ENCODE results near the gene ZNF200.
"Not testable (repeated sequence)": the region's sequence is repeated elsewhere in the genome, so short reads cannot be mapped to it uniquely, and the experiment has no call there.

The ZNF200 gene

DNA sequence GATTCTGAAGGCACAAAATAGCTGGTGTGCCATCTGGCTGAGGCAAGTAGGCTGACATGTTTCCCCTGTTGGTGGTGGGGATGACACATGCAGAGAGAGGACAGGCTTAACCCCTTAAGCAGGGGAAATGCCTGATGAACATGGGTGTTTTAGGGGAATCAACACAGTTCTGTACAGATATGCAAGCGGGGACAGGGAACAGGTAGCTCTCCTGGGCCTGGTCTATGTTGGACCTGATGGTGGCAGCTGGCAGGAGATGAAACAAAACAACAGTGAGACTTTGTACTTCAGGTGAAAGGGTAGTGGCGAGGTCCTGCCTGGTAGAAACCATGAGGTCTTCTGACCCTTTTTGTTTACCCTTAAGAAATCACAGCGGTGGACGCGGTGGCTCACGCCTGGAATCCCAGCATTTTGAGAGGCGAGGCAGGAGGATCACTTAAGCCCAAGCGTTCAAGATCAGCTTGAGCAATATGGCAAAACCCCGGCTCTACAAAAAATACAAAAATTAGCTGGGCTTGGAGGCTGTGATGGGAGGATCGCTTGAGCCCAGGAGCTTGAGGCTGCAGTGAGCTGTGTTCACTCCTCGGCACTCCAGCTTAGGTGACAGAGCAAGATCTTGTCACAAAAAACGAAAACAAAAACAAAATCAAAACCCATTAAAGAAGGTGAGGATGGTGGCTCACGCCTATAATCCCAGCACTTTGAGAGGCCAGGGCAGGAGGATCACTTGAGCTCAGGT lies 36.5 kb downstream of the ZNF200 start:
- no peak for ATAC-seq

DNA sequence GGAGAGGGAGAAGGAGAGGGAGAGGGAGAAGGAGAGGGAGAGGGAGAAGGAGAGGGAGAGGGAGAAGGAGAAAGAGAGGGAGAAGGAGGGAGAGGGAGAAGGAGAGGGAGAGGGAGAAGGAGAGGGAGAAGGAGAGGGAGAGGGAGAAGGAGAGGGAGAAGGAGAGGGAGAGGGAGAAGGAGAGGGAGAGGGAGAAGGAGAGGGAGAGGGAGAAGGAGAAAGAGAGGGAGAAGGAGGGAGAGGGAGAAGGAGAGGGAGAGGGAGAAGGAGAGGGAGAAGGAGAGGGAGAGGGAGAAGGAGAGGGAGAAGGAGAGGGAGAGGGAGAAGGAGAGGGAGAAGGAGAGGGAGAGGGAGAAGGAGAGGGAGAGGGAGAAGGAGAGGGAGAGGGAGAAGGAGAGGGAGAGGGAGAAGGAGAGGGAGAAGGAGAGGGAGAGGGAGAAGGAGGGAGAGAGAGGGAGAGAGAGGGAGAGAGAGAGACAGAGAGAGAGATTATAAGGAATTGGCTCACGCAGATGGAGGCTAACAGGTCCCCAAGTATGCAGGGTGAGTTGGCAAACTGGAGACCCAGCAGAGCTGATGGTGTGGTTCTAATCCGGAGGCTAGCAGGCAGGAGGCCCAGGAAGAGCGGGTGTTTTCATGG lies 37.1 kb downstream of the ZNF200 start:
- not testable (repeated sequence) for ATAC-seq

DNA sequence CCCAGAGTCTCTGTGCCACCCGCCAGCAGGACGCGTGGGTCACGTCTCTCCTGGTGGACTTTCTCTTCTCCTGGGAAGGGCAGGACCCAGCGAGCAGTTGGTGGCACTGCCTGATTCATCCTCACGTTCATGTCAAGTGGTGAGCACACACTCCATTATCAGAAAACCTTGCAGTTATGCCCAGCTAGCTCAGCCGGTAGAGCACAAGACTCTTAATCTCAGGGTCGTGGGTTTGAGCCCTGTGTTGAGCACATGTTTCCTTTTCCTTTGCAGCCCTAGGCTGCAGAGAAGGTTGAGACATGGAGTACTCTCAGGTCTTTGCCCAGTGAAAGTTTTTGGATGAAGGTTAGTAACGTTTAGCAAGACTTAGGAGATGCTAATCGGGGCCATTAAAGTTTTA lies 39.0 kb downstream of the ZNF200 start:
- ATAC-seq, result no peak

DNA sequence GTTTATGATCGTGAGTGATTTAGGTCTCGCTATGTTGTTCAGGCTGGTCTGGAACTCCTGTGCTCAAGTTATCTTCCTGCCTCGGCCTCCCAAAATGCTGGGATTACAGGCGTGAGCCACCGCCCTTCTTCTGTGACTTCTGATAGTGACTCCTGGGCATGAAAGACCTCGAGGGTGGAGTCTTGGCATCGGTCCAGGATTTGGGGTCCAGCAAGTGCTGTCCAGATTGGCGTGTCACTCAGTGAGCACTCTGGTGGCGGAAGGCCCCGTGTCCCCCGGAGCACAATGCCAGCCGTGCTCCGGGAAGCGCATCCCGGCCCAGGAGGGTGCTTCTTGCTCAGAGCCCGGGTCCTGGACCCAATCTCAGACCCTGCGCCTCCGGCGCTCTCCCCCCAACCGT lies 40.2 kb downstream of the ZNF200 start:
- ATAC-seq, result no peak

DNA sequence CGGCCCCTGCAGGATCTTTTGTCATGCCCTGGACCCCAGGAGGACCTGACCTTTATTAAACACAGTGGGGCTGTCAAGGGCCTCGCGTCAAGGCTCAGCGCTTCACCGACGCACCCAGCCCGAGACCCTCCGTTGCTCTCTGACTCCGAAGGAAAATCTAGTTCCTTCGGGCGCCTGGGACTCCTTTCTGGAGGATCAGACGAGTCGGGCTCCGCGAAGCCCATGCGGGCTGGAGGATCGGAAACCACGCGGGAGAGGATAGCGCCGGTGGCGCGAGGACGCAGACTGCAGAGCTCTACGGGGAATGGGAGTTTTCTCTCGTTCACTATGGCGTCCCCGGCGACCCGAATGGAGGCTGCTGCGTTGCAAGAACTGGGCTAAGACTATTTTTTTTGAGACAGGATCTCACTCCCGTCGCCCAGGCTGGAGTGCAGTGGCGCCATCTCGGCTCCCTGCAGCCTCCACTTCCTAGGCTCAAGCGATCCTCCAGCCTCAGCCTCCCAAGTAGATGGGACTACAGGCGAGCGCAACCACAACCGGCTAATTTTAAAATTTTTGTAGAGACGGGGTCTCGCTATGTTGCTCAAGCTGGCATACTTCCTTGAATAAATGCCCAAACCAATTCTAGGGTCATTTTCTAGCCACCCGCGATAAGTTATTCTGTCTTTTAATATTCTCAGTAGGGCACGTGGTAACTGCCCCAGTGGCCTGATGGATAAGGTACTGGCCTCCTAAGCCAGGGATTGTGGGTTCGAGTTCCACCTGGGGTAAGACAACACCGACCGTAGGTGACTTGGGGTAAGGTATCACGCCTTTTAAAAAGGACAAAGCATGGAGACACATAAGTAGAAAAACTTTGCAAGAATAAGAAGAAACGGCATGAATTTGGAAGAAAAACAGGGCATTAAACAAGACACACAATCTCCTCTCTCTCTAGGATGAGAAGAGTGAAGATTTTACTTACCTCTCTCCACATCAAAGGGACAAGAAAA lies 41.4 kb downstream of the ZNF200 start:
- ATAC-seq, result no peak

DNA sequence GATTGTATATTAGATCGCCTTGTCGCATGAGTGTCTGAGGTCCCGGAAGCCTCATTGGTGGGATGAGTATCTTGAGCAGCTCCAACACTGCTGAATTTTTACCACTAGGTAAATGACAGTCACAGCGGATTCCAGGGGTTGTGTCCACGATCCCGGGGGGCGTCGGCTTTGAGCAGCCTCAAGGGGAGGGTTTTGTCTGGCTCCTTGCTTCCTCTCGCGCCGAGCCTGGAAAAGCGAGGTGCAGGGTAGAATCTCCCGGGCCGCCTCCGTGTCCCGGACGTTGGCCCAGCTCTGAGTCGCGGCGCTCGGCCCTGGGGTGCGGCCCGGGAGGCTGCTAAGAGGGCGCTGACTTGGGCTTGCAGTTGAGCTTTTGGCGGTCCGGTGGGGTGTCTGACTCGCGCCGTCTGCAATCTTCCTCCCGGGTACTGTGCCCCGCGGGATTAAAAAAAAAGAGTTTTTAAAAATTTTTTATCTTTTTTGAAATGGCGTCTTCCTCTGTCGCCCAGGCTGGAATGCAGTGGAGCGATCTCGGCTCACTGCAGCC lies 42.4 kb downstream of the ZNF200 start:
- ATAC-seq, result no peak

DNA sequence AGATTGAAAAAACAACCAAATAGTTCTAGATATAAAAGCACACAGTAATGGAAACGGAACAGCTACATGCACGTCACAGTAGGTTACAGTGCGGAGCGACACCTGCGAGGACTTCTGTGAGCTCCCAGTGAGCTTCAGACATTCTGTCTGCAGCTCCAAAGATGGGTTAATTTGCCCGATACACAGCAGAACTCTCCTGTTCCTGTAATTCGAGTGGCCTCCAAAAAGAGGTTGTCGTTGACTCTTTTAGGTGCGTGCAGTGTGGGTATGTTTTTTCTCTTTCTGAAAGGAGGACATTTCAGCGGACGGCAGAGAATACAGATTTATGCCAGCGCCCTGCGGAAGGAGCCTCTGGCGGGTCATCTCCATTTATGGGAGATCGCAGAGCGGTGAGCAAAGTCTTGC lies 44.0 kb downstream of the ZNF200 start:
- no peak for ATAC-seq

DNA sequence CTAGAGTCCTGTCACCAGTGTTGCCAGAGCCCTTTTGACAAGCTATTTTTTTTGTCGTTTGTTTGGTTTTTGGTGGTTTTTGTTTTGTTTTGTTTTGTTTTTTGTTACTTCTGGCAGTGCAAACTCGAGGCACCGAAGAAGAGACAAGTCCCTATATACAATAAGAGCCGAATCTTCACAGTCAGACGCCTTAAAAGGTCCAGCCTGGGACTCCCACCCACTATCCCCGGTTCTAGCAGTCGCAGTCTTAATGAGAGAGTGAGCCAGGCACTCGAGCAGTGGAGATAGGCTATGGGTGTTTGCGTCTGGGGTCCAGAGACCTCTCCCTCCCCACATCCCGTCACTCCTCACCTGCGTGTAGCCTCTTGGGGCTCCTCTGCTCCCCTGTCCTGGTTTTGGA lies 45.1 kb downstream of the ZNF200 start:
- ATAC-seq, result no peak

DNA sequence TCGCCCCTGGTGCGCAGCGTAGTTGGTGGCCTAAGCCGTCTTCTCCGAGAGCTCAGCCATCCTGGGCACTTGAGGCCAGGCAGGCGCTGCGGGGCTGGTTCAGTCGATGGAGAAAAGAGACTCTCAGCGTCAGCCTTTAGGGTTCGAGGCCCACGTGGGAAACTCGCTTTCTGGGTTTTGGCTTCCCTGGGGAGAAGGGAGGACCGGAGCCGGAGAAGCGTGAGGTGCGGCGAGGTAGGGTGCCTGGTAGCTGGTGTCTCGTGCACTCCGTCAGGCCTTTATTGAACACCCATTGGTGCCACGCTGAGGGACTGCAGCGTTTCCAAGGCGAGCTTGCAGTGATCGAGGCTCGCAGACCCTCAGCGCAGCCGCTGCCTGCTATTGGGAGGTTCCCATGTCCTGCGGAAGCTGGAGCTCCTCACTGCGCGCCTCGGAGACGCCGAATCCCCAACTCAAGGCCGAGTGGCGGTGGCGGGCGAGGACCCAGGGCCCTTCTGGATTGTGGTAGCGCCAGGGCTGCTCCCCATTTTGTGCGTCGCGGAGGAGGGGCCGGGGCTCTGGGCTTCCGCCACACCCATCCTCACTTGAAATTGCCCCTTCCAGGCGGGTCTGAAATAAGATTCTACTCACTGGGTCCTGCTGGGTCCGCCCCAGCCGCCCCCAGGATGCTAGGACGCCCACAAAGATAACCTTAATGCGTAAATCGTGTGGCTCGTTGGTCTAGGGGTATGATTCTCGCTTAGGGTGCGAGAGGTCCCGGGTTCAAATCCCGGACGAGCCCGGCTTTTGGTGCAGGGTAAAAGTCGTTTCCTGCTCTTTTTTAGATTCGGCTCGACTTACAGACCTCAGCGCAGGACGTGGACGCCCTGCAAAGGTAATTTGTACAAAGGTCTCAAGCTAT lies 45.8 kb downstream of the ZNF200 start:
- ATAC-seq, result peak; percentile 17 to 37

DNA sequence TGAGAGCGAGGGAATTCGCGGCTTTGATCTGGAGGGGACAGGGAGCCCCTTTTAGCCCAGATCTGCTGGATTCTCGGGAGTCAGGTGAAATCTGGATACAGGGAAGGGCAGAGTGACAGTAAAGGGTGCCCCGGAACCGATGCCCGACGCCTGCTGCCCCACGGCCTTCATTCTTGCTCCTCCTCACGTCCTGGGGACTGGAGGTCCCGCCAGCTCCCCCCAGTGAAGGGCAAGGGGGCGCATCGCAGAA lies 46.4 kb downstream of the ZNF200 start:
- no peak for ATAC-seq

DNA sequence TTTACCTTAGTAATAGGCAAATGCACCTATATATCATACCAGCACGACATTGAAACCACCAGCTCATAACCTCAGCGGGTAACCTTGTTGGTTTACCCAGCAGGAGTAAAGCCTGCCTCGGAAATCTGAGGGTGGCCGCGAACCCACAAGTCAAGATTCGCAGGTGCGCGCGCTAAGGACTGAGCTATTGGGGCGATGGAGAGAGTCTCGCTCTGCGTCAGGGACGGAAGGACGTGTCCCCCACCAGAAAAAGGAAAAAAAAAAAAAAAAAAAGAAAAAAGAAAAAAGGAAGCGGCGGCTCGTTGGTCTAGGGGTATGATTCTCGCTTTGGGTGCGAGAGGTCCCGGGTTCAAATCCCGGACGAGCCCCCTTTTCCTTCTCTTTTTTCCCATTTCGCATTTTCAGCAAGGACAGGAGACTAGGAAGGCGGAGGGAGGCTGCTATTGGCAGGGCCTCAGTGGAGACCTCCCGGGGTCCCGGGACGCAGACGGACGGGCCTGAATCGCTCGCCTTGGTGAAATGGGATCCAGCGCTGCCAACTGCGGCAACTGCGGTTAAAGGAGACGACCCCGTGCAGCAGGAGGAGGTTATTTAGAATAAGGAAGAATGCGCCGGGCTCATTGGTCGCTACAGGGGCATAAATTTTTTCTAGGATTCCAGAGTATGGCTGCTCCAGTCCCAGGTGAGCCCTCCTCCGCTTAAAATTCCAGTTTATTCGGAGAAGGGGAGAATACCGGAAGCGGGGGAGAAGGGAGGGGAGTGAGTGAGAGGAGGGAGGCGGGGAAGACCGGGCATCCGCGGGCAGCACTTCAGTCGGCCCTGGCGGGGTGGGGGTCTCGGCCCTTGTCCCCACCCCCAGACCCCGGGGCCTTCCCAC lies 46.9 kb downstream of the ZNF200 start, which contains the start of gene OR1F1:
Gene OR1F1 (plus strand): TSS at position 407 of the 877 bp plus-strand sequence.
- peak; percentile 77 for ATAC-seq

DNA sequence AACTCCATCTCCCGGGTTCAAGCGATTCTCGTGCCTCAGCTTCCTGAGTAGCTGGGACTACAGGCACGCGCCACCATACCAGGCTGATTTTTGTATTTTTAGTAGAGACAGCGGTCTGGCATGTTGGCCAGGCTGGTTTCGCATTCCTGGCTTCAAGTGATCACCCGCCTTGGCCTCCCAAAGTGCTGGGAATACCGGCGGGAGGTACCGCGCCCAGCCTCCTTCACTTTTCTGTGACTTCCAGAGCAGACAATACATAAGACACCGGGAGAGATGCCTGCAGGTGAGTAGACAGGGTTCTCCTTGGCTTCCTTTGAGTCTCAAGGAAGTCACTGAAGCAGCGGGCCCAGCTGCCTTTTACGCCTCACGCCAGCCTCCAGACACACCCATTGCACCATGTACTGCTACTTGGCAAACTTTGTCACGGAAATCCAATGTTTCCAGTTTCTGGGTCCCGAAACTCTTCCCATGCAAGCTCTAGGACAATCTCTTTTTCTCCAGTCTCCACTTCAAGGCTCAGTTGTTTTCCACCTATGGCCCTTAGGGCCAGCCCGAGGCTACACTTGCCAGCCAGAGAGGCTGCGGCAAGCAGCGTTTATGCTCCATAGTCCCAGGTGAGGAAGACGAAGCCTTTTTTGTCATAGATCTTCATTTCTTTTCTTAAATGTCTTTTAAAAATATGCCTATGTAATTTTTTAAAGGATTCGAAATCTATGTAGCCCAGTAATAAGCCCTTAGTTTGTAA lies 47.8 kb downstream of the ZNF200 start:
- no peak for ATAC-seq

DNA sequence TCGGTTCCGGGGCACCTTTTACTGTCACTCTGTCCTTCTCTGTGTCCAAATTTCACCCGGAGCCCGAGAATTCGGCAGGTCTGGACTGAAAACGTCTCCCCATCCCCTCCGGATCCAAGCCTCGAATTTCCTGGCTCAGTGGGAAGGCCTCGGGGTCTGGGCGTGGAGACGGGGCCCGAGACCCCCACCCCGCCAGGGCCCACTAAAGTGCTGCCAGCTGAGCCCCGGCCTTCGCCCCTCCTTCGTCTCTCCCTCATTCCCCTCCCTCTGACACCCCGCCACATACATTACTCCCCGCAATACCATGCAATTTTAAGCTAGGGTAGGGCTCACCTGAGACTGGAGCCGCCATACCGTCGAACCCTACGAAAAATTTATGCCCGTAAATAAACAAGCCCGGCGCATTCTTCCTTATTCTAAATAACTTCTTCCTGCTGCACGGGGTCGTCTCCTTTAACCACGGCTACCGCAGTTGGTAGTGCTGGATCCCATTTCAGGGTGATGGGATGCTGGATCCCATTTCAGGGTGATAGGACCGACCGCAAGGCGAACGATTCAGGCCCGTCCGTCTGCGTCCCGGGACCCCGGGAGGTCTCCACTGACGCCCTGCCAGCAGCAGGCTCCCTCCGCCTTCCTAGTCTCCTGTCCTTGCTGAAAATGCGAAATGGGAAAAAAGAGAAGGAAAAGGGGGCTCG lies 51.4 kb downstream of the ZNF200 start:
- ATAC-seq, result no peak

DNA sequence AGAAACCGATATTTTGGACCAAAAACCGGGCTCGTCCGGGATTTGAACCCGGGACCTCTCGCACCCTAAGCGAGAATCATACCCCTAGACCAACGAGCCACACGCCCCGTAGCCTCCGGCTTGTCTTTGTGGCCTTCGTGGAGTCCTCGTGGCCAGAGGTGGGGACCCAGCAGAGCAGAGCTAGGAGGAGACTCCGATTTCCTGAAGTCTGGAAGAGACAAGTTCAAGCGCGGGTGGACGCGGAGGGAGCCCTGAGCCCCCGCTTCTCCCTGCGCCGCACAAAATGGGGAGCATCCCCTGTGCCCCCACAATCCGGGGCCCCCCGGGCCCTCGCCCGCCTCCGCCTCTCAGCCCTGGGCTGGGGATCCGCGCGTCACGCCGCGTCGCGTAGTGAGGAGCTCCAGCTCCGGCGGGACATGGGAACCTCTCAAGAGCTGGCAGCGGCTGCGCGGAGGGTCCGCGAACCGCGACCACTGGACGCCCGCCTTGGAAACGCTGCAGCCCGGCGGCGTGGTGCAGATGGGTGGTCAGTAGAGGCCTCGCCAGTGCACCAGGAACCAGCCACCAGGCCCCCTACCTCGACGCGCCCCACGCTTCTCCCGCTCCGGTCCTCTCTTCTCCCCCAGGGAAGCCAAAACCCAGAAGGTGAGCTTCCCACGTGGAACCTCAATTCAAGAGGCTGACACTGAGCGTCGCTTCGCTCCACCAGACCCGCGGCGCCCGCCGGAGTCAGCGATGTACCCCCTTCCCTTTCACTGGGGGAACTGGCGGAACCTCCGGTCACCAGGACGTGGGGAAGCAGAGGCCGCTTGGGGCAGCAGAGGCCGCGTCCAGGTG lies 52.1 kb downstream of the ZNF200 start:
- ATAC-seq, result peak; percentile 41 to 54

DNA sequence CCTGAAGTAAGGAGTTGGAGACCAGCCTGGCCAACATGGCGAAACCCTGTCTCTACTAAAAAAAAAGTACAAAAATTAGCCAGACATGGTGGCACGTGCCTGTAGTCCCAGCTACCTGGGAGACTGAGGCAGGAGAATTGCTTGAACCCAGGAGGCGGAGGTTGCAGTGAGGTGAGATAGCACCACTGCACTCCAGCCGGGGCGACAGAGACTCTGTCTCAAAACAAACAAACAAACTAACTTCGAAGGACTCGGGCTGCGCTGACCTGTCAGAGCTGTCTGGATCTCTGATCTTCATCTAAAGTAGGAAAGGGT lies 52.7 kb downstream of the ZNF200 start:
- ATAC-seq, result not testable (repeated sequence)

DNA sequence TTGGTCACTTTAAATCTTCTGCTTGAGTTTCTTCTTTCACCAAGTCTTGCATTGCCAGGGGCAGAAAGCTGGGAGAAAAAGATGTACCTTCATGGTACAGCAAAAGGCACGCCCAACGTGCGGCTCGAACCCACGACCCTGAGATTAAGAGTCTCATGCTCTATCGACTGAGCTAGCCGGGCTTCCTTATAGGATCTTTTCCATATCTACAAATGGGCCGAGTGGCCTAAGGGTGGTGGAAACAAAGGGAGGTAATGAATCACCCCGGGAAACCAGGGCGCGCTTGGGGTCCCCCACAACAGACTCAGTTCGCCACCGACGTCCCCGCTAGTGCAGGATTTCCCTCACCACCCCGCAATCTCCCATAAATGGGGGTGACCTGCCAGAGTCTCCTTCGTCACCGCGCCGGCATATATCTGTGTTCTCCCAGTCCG lies 54.5 kb downstream of the ZNF200 start:
- no peak for ATAC-seq

DNA sequence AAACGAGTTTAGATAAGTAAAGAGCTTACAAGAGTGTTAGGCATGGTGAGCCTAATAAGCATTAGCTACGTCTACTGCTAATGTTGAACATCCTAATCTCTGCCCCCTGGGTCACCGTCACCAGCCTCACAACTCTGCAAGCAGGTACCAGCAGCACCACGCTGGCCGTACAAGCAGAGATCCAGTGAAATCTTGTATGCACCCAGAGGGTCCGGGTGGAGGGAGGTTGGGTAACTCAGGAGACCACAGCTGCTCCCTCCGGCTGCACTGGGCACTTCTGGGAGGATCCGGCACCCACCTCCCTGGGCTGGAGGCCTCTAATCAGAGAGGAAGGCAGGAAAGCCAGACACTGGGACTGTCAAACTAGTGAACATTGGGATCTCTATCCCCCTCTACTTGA lies 55.3 kb downstream of the ZNF200 start:
- ATAC-seq, result no peak

DNA sequence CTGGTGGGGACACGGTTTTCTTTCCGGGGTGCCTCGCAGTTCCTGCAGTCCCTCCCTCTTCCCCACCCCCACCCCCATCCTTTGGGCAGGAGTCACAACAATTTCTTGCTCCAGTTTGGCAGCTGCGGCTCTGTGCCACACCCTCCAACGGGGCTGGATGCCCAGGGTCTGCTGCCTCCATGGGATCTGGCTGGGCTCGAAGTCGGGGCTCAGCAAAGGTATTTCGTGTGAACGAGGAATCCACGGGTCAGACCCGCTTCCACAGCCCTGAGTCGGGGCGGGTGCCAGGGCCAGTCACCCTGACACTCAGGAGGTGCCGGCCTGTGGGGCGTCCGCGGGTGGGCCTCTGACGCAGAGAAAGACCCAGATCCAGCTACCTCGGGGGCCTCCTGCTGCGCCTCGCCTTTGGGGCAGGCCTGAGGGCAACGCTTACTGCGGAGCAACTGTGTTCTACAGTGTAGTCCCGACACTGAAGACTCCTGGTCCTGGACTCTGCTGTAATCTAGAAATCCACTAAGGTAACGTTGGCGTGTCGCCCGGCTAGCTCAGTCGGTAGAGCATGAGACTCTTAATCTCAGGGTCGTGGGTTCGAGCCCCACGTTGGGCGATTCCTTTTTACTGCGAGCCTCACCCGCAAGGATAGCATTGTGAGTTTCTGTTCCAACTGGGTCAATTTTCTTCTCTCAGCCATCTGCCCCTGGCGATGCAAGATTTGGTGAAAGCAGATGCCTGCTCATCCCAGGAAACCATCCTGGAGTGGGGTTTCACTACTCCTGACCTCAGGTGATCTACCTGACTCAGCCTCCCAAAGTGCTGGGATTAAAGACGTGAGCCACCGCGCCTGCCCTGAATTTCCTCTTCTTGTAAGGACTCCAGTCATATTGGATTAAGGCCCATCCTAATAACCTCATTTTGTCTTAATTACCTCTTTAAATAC lies 59.5 kb downstream of the ZNF200 start:
- ATAC-seq, result no peak
